Neural cell (in vitro differentiated cells): ENCODE data around the gene RACK1.

ENCODE experiments used
- EP300 ChIP-seq: fragments of 450-650 bp; conservative IDR thresholded peaks from 2 replicates; pipeline ENCODE4 v1.6.1; 2014; ENCODE audit warnings: antibody characterized with exemption, mild to moderate bottlenecking, moderate library complexity; ENCODE audit not compliant: poor library complexity, severe bottlenecking
- EZH2 ChIP-seq: fragments of 200-600, 300-800 bp; shearing (Covaris generic), sonication (generic); IDR thresholded peaks from 2 replicates; pipeline ENCODE4 v1.6.1; 2014; ENCODE audit warnings: antibody characterized with exemption, low read length, borderline replicate concordance, mild to moderate bottlenecking; ENCODE audit not compliant: insufficient read depth, poor library complexity, severe bottlenecking
- MXI1 ChIP-seq: fragments of 450-650 bp; conservative IDR thresholded peaks from 2 replicates; pipeline ENCODE4 v1.6.1; 2014; ENCODE audit warnings: antibody characterized with exemption, mild to moderate bottlenecking; ENCODE audit not compliant: poor library complexity, severe bottlenecking
- POLR2AphosphoS5 ChIP-seq: IDR thresholded peaks from 2 replicates; pipeline ENCODE4 v1.6.1; 2012
- RAD21 ChIP-seq: fragments of 450-650 bp; conservative IDR thresholded peaks from 2 replicates; pipeline ENCODE4 v1.6.1; 2014; ENCODE audit warnings: antibody characterized with exemption, mild to moderate bottlenecking, moderate library complexity
- SMC3 ChIP-seq: fragments of 450-650 bp; conservative IDR thresholded peaks from 2 replicates; pipeline ENCODE4 v1.6.1; 2014; ENCODE audit warnings: antibody characterized with exemption, mild to moderate bottlenecking, moderate library complexity; ENCODE audit not compliant: poor library complexity
- TAF1 ChIP-seq: IDR thresholded peaks from 2 replicates; pipeline ENCODE4 v1.6.1; 2012; ENCODE audit warnings: low read depth
- TF ChIP-seq, protein P1 (sequence below): fragments of 450-650 bp; IDR thresholded peaks from 2 replicates; pipeline ENCODE4 v1.5.1; 2014; ENCODE audit warnings: antibody characterized with exemption, mild to moderate bottlenecking, moderate library complexity; ENCODE audit not compliant: poor library complexity, severe bottlenecking
- TF ChIP-seq, protein P2 (sequence below): IDR thresholded peaks from 2 replicates; pipeline ENCODE4 v1.6.1; 2012; ENCODE audit warnings: borderline replicate concordance

DNA sequence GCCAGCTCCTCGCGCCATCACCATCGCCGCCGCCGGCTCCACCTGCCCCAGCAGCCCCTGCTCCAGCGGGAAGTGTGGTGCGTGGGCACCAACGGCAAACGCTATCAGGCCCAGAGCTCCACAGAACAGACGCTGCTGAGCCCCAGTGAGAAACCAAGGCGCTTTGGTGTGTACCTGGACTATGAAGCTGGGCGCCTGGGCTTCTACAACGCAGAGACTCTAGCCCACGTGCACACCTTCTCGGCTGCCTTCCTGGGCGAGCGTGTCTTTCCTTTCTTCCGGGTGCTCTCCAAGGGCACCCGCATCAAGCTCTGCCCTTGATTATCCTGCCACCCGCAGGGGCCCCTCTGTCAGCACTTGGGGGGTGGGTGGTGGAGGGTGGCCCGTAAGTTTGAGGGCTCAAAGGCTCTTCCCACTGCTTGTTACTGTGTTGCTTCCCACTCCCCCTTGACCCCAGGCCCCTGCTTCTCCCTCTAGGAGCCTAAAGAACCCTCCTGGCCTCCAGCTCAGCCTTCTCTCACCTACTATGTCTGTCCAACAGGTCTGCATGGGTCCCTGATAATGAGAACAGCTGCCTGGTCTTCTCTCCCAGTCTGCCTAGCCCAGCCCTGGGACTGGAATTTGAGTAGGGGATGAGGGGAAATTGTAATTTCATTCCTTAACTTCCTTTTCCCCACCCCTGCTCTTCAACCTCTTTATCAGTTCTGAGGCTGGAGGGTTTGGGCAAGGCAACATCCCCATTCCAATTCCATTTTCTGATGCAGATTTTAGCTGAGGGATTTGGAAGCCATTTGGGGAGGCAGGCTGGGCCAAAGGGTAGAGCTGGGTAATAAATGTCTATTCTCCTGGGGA lies 9.0 kb downstream of the RACK1 start:
- TF ChIP-seq EP300 (no peak), RAD21 (no peak), MXI1 (no peak), EZH2 (no peak), TAF1 (no peak), SMC3 (no peak), POLR2AphosphoS5 (no peak)
- TF ChIP-seq, protein P1, sequence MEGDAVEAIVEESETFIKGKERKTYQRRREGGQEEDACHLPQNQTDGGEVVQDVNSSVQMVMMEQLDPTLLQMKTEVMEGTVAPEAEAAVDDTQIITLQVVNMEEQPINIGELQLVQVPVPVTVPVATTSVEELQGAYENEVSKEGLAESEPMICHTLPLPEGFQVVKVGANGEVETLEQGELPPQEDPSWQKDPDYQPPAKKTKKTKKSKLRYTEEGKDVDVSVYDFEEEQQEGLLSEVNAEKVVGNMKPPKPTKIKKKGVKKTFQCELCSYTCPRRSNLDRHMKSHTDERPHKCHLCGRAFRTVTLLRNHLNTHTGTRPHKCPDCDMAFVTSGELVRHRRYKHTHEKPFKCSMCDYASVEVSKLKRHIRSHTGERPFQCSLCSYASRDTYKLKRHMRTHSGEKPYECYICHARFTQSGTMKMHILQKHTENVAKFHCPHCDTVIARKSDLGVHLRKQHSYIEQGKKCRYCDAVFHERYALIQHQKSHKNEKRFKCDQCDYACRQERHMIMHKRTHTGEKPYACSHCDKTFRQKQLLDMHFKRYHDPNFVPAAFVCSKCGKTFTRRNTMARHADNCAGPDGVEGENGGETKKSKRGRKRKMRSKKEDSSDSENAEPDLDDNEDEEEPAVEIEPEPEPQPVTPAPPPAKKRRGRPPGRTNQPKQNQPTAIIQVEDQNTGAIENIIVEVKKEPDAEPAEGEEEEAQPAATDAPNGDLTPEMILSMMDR = no peak
- TF ChIP-seq, protein P2, sequence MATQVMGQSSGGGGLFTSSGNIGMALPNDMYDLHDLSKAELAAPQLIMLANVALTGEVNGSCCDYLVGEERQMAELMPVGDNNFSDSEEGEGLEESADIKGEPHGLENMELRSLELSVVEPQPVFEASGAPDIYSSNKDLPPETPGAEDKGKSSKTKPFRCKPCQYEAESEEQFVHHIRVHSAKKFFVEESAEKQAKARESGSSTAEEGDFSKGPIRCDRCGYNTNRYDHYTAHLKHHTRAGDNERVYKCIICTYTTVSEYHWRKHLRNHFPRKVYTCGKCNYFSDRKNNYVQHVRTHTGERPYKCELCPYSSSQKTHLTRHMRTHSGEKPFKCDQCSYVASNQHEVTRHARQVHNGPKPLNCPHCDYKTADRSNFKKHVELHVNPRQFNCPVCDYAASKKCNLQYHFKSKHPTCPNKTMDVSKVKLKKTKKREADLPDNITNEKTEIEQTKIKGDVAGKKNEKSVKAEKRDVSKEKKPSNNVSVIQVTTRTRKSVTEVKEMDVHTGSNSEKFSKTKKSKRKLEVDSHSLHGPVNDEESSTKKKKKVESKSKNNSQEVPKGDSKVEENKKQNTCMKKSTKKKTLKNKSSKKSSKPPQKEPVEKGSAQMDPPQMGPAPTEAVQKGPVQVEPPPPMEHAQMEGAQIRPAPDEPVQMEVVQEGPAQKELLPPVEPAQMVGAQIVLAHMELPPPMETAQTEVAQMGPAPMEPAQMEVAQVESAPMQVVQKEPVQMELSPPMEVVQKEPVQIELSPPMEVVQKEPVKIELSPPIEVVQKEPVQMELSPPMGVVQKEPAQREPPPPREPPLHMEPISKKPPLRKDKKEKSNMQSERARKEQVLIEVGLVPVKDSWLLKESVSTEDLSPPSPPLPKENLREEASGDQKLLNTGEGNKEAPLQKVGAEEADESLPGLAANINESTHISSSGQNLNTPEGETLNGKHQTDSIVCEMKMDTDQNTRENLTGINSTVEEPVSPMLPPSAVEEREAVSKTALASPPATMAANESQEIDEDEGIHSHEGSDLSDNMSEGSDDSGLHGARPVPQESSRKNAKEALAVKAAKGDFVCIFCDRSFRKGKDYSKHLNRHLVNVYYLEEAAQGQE = no peak
